ENCODE measurements around the gene PRND. TPM values are rescaled to one million over a fixed set of nuclear protein-coding genes. Genes with fewer than 3 reads are reported as not detected.

Gene PRND
- total and polyA plus RNA-seq, 4 experiments from 2014 or later, result 0.04 TPM; not detected in 3

DNA sequence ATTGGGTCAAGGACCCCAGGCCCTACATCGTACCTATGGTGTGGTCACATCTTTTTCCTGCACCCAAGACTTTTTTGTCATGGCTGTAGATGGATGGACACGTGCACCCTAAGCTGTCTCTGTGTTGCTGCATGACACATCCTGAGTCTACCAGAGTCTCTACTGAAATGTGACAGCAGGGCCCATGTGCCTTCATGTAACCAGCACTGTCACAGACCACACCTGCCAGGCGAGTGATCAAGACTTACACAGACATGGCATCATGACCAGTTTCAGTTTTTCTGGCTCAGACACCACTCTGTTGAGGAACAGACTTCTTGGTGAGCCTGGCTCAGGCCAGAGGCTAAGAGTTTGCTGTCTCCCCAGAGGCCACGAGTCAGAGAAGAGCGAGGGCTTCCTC is 7.6 kb downstream of the PRND start:
- H3K9me3 Mint-ChIP-seq, result no peaks in the 10 kb centered on the region
- H3K27ac ChIP-seq (ENCODE audit: low read depth, low read length), result no peak overlapping the region
- no peak overlapping the region for H3K4me3 ChIP-seq (ENCODE audit: low read length in 2 of 2)
- peaks cover 20% of the 10 kb centered on the region for H3K4me1 ChIP-seq (ENCODE audit: insufficient read depth, low read length)
- no peaks in the 10 kb centered on the region for H3K36me3 ChIP-seq (ENCODE audit: insufficient read depth, low read length)
- no peaks in the 10 kb centered on the region for H3K9me3 ChIP-seq (ENCODE audit: control insufficient read depth in 1 of 2, low read length in 2 of 2)
- no peaks in the 10 kb centered on the region for H3K36me3 Mint-ChIP-seq
- H3K27ac Mint-ChIP-seq, result no peak overlapping the region
- intact Hi-C loops (cut with micrococcal nuclease), result no loop called here
- H3K4me3 Mint-ChIP-seq, result peak overlapping the region in 1 of 8 donors; percentile 42
- POLR2A ChIA-PET (ENCODE audit: partially characterized antibody), result no interaction called here
- peaks cover 11 to 12% of the 10 kb centered on the region in 2 donors for H3K27me3 Mint-ChIP-seq
- CTCF ChIA-PET (ENCODE audit: partially characterized antibody), result interaction anchor here (1.0 kb wide), 1 partner anchor 30 kb away, joined by 3 read pairs; no protein-coding TSS in a partner anchor
- peaks cover 8 to 11% (median 9%) of the 10 kb centered on the region in 4 donors for H3K4me1 Mint-ChIP-seq
- H3K27me3 ChIP-seq (ENCODE audit: insufficient read depth, low read length), result no peaks in the 10 kb centered on the region
- DNase-seq, result no peak

DNA sequence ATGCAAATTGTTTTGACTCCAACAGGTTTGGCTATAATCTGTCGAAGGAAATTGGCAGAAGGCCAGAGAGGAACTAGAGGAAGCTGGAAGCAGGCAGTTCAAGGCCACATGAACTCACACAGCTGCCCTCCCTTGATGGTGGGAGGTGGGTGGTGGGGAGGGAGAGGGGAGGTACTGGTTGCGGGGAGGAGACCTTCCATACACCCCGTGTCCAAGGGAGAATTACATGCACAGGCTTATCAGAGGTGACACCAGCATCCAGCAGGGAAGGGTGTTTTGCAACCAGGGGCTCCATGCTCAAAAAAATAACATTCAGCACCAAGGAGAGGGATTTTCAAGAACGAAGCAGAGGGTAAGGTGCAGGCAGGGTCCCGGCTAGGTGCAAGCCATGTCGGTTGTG is 9.1 kb downstream of the PRND start:
- Mint-ChIP-seq H3K27me3 (peaks cover 16 to 20% of the 10 kb centered on the region in 2 donors), H3K36me3 (no peaks in the 10 kb centered on the region), H3K9me3 (no peaks in the 10 kb centered on the region), H3K4me1 (peaks cover 8 to 11% (median 9%) of the 10 kb centered on the region in 4 donors), H3K4me3 (no peak overlapping the region), H3K27ac (no peak overlapping the region)
- no peaks in the 10 kb centered on the region for H3K9me3 ChIP-seq (ENCODE audit: control insufficient read depth in 1 of 2, low read length in 2 of 2)
- no peak for DNase-seq
- intact Hi-C loops (cut with micrococcal nuclease), result no loop called here
- peaks cover 20% of the 10 kb centered on the region for H3K4me1 ChIP-seq (ENCODE audit: insufficient read depth, low read length)
- POLR2A ChIA-PET (ENCODE audit: partially characterized antibody), result no interaction called here
- H3K27ac ChIP-seq (ENCODE audit: low read depth, low read length), result no peak overlapping the region
- no peaks in the 10 kb centered on the region for H3K36me3 ChIP-seq (ENCODE audit: insufficient read depth, low read length)
- CTCF ChIA-PET (ENCODE audit: partially characterized antibody), result interaction anchor here (1.5 to 1.8 kb wide), 2 partner anchors 10 to 220 kb away, joined by 4 to 8 read pairs; no protein-coding TSS in a partner anchor
- H3K27me3 ChIP-seq (ENCODE audit: insufficient read depth, low read length), result peaks cover 3% of the 10 kb centered on the region
- no peak overlapping the region for H3K4me3 ChIP-seq (ENCODE audit: low read length in 2 of 2)

DNA sequence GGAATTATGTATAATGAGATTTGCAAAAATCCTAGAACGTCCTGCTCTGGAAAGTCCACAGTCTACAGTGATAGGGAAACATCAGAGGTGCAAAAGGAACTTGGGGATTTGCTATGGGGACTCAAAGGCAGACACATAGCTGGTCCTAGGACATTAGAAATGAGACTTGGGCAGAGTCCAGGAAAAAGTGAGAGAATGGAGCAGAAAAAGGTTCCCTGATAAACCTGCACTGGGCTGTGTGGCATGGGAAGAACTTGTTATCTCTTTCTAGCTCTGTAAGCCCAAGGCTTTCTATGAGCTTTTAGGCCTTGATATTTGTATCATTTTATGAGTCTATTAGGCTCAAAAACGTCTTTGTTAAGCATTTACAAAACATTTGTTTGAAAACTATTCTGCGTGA is 15.2 kb downstream of the PRND start:
- peaks cover 0 to 8% (median under 1%) of the 10 kb centered on the region in 4 donors for H3K4me1 Mint-ChIP-seq
- POLR2A ChIA-PET (ENCODE audit: partially characterized antibody), result interaction anchor here (0.8 kb wide), 1 partner anchor 46 kb away, joined by 3 read pairs; no protein-coding TSS in a partner anchor

DNA sequence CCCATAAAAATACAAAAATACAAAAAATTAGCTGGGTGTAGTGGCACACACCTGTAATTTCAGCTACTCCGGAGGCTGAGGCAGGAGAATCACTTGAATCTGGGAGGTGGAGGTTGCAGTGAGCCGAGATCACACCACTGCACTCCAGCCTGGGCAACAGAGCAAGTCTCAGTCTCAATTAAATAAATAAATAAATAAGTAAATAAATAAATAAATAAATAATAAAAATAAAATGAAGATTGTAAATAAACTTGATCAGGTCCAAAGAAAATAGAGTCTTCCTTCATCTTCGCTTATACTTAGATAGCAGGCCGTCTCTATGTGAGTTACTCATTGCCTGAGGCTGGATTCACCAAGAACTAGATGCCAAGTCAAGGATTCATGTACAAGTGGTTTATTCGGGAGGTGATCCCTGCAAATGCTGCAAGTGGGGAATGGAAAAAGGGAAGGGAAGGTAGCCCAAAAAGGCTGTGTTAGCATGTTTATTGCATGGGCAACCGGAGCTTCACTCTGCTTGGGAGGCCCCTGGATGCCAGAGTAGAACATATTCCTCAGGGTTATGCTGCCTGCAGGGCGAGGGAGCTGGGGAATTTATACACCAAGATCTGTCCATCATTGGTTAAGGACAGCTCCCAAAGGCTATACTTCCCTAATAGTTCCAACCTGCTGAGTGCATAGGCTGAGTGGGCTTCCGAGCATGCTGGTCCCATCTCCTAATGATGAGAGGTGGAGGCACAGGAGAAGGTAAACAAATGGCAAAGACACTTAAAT is 16.3 kb downstream of the PRND start:
- no peak for DNase-seq
- Histone ChIP-seq H3K27me3 (ENCODE audit: insufficient read depth, low read length) (peaks cover 4% of the 10 kb centered on the region), H3K36me3 (ENCODE audit: insufficient read depth, low read length) (no peaks in the 10 kb centered on the region), H3K4me3 (ENCODE audit: low read length in 2 of 2) (no peak overlapping the region), H3K9me3 (ENCODE audit: control insufficient read depth in 1 of 2, low read length in 2 of 2) (no peaks in the 10 kb centered on the region), H3K27ac (ENCODE audit: low read depth, low read length) (no peak overlapping the region), H3K4me1 (ENCODE audit: insufficient read depth, low read length) (no peaks in the 10 kb centered on the region)
- Mint-ChIP-seq H3K9me3 (no peaks in the 10 kb centered on the region), H3K27ac (peak overlapping the region in 1 of 7 donors; percentile 67), H3K4me1 (peaks cover 0 to 8% (median under 1%) of the 10 kb centered on the region in 4 donors), H3K36me3 (no peaks in the 10 kb centered on the region), H3K27me3 (peaks cover 17 to 23% of the 10 kb centered on the region in 2 donors), H3K4me3 (no peak overlapping the region)
- POLR2A ChIA-PET (ENCODE audit: partially characterized antibody), result no interaction called here
- intact Hi-C loops (cut with micrococcal nuclease), result no loop called here
- CTCF ChIA-PET (ENCODE audit: partially characterized antibody), result interaction anchor here (1.1 to 4.0 kb wide), 7 partner anchors 10 to 240 kb away, joined by 3 to 18 read pairs (median 3); no protein-coding TSS in a partner anchor

More for the DNA sequence above, 15.2 kb downstream of the PRND start:
- H3K36me3 Mint-ChIP-seq, result no peaks in the 10 kb centered on the region
- Histone ChIP-seq H3K9me3 (ENCODE audit: control insufficient read depth in 1 of 2, low read length in 2 of 2) (no peaks in the 10 kb centered on the region), H3K27ac (ENCODE audit: low read depth, low read length) (no peak overlapping the region), H3K4me3 (ENCODE audit: low read length in 2 of 2) (no peak overlapping the region), H3K4me1 (ENCODE audit: insufficient read depth, low read length) (no peaks in the 10 kb centered on the region), H3K27me3 (ENCODE audit: insufficient read depth, low read length) (peaks cover 4% of the 10 kb centered on the region), H3K36me3 (ENCODE audit: insufficient read depth, low read length) (no peaks in the 10 kb centered on the region)
- DNase-seq, result no peak
- peaks cover 24 to 31% of the 10 kb centered on the region in 2 donors for H3K27me3 Mint-ChIP-seq
- CTCF ChIA-PET (ENCODE audit: partially characterized antibody), result interaction anchor here (0.8 to 1.4 kb wide), 4 partner anchors 9 to 364 kb away, joined by 3 to 4 read pairs (median 3); no protein-coding TSS in a partner anchor
- H3K27ac Mint-ChIP-seq, result no peak overlapping the region
- H3K4me3 Mint-ChIP-seq, result no peak overlapping the region
- intact Hi-C loops (cut with micrococcal nuclease), result no loop called here
- H3K9me3 Mint-ChIP-seq, result no peaks in the 10 kb centered on the region

DNA sequence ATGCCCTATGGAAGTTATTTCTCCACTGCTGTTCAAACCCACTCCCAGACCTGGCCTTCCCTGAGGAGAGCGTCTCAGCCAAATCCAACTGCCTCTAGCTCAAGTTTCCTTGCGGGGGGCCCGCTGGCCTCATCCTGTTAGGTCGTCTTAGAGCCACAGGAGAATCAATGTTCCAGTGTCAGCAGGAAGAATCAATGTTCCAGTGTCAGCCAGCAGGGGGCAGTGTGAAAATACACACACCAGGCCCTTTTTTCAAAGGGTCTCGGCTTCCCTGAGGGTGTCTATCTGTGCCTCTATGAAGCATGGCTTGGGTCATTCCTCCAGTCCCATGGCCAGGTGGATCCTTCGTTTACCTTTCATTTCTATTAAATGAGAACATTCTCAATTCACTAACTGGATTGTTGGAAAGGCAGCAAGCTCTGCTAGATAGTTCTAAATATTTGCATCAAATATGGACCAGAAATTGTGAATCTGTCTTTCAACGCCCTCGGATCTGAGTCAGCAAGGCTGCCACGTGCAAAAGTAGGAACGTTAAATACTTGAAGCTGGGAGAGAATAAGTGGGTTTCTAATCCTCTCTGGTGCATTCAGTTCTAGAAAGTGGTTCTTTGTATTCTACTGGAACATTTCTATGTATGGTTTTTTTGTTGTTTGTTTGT is 19.2 kb downstream of the PRND start:
- ChIA-PET CTCF (ENCODE audit: partially characterized antibody) (interaction anchor here (0.6 to 4.0 kb wide), 23 partner anchors 9 to 630 kb away, joined by 3 to 36 read pairs (median 4); no protein-coding TSS in a partner anchor), POLR2A (ENCODE audit: partially characterized antibody) (no interaction called here)
- peak; percentile 43 to 58 (median 52) for DNase-seq
- peaks cover under 1% of the 10 kb centered on the region for H3K27me3 ChIP-seq (ENCODE audit: insufficient read depth, low read length)
- H3K27ac ChIP-seq (ENCODE audit: low read depth, low read length), result no peak overlapping the region
- H3K9me3 ChIP-seq (ENCODE audit: control insufficient read depth in 1 of 2, low read length in 2 of 2), result no peaks in the 10 kb centered on the region
- H3K27me3 Mint-ChIP-seq, result peaks cover 3 to 13% of the 10 kb centered on the region in 2 donors
- no peak overlapping the region for H3K4me3 Mint-ChIP-seq
- no peak overlapping the region for H3K4me3 ChIP-seq (ENCODE audit: low read length in 2 of 2)
- intact Hi-C loops (cut with micrococcal nuclease), result loop anchor here (1.0 kb wide), 2 partner anchors 215 to 359 kb away; no protein-coding TSS in a partner anchor
- H3K27ac Mint-ChIP-seq, result peak overlapping the region in 1 of 7 donors; percentile 9
- H3K36me3 ChIP-seq (ENCODE audit: insufficient read depth, low read length), result no peaks in the 10 kb centered on the region
- no peaks in the 10 kb centered on the region for H3K36me3 Mint-ChIP-seq
- no peaks in the 10 kb centered on the region for H3K9me3 Mint-ChIP-seq
- peaks cover 0 to 8% (median under 1%) of the 10 kb centered on the region in 4 donors for H3K4me1 Mint-ChIP-seq
- no peaks in the 10 kb centered on the region for H3K4me1 ChIP-seq (ENCODE audit: insufficient read depth, low read length)

DNA sequence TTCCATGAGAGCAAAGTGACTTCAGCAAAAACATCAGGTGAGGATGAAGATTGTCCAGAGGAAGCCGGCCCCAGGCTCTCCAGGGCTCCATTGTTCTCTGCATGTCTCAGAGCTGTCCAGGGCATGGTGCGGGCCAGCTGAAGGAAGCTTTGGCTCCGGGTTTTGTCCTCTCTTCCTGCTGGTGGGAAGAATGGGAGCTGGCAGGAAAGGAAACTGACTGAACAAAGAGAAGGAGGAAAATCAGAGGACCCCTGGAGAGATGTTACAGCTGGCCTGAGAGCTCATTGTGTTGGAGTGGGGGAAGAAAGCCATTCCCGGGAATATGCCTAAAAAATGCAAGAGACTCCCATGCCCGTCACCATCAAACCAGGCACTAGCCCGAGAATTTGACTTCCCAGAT is 27.1 kb downstream of the PRND start:
- intact Hi-C loops (cut with micrococcal nuclease), result no loop called here
- Histone ChIP-seq H3K4me3 (ENCODE audit: low read length in 2 of 2) (no peak overlapping the region), H3K27ac (ENCODE audit: low read depth, low read length) (no peak overlapping the region), H3K9me3 (ENCODE audit: control insufficient read depth in 1 of 2, low read length in 2 of 2) (no peaks in the 10 kb centered on the region), H3K36me3 (ENCODE audit: insufficient read depth, low read length) (no peaks in the 10 kb centered on the region), H3K4me1 (ENCODE audit: insufficient read depth, low read length) (no peaks in the 10 kb centered on the region), H3K27me3 (ENCODE audit: insufficient read depth, low read length) (no peaks in the 10 kb centered on the region)
- ChIA-PET CTCF (ENCODE audit: partially characterized antibody) (interaction anchor here (1.3 kb wide), 1 partner anchor 12 kb away, joined by 3 read pairs; no protein-coding TSS in a partner anchor), POLR2A (ENCODE audit: partially characterized antibody) (no interaction called here)
- H3K27me3 Mint-ChIP-seq, result no peaks in the 10 kb centered on the region
- H3K36me3 Mint-ChIP-seq, result no peaks in the 10 kb centered on the region
- no peak overlapping the region for H3K27ac Mint-ChIP-seq
- DNase-seq, result no peak
- H3K9me3 Mint-ChIP-seq, result no peaks in the 10 kb centered on the region
- H3K4me1 Mint-ChIP-seq, result no peaks in the 10 kb centered on the region
- no peak overlapping the region for H3K4me3 Mint-ChIP-seq

DNA sequence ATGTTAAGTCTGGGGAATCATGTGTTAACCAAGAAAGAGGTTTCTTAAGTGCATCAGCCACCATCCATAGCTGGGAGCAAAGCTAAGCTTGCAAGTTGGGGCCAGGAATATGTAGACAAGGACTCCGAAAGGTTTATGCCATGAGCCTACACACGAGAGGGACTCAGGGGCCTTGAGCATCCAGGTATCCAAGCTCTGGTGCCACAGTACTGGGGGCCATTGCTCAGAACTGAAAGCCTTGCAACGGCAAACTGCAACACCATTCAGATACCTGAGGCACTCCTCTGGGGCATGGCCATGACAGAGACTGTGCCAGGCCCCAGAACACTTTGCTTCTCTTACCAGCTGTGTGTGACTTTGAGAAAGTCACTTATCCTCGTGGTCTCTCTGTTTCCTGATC is 27.6 kb downstream of the PRND start:
- H3K27ac Mint-ChIP-seq, result no peak overlapping the region
- POLR2A ChIA-PET (ENCODE audit: partially characterized antibody), result no interaction called here
- Histone ChIP-seq H3K36me3 (ENCODE audit: insufficient read depth, low read length) (no peaks in the 10 kb centered on the region), H3K4me1 (ENCODE audit: insufficient read depth, low read length) (no peaks in the 10 kb centered on the region), H3K4me3 (ENCODE audit: low read length in 2 of 2) (no peak overlapping the region), H3K27ac (ENCODE audit: low read depth, low read length) (no peak overlapping the region), H3K9me3 (ENCODE audit: control insufficient read depth in 1 of 2, low read length in 2 of 2) (no peaks in the 10 kb centered on the region), H3K27me3 (ENCODE audit: insufficient read depth, low read length) (no peaks in the 10 kb centered on the region)
- no peaks in the 10 kb centered on the region for H3K9me3 Mint-ChIP-seq
- no peak overlapping the region for H3K4me3 Mint-ChIP-seq
- intact Hi-C loops (cut with micrococcal nuclease), result no loop called here
- CTCF ChIA-PET (ENCODE audit: partially characterized antibody), result interaction anchor here (1.3 kb wide), 1 partner anchor 12 kb away, joined by 3 read pairs; no protein-coding TSS in a partner anchor
- no peaks in the 10 kb centered on the region for H3K27me3 Mint-ChIP-seq
- no peaks in the 10 kb centered on the region for H3K36me3 Mint-ChIP-seq
- no peaks in the 10 kb centered on the region for H3K4me1 Mint-ChIP-seq
- DNase-seq, result no peak

Data from CD4-positive, alpha-beta memory T cell (primary cell).